H4 (cell line): ENCODE results near the gene DLL3. TPM values are rescaled to one million over a fixed set of nuclear protein-coding genes. Genes with fewer than 3 reads are reported as not detected.

Source experiments
- DNase-seq: peaks from one replicate; pipeline ENCODE4 v3.0.0-alpha.2; 2015; ENCODE audit warnings: low spot score
- total RNA-seq: library from RNA; depleted of rRNA; stranded (reverse); fragments of >200 nt; shearing (Covaris generic); gene quantifications from 2 replicates; pipeline ENCODE4 v1.2.3, GENCODE V29; 2014

Gene DLL3
- total RNA-seq, 1 experiment from 2014 or later, result 2.0 TPM

DNA sequence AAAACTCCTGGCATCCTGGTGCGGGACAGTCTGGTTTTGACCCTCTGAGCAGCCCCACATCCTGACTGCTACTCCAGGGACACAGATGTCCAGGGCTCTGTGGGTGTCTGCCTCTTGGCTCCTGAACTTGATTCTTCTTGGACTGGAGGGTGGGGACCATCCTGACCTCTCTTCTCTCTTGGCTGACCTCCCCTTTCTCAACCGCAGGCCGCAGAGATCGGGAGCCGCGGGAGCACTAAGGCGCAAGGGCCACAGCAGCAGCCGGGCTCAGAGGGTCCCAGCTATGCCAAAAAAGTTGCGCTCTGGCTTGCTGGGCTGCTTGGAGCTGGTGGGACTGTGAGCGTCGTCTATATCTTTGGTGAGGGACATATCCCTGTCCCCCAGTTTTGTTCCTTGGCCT lies 17.1 kb upstream of the DLL3 start:
- DNase-seq, result no peak

DNA sequence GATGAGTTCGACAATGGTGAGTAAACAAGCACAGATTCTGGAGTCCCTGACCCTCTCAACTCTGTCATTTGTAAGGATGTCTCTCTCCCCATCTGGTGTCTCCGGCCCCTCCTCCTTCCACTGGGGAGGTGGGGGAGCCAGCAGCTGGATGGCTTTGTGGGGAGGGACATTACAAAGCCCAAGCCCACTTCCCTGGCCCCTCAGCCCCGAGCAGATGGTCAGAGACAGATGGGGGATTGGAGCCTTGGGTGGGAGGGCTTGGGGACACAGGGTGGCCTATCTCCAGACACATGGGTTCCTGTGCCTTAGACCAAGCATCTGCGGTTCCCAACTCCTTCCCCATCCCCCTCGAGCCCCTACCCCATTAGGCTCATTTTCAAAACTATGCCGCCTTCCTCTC lies 15.6 kb upstream of the DLL3 start:
- DNase-seq, result no peak

DNA sequence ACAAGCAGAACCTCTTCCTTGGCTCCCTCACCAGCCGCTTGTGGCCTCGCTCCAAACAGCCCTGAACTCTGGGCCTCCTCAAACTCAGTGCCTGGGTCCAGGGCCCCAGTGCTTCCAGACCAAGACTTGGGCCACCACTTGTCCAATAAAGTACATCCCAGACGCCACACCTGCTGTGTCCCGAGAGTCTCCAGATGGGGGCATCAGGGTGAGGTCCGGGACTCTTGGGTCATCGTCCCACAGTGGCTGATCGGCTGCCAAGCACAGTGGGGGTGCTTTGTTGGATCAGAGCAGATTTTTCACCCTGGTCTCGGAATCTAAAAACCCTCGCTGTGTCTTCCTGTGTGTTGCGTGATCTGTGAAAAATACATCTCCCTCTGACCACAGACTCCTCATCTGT lies 9.0 kb upstream of the DLL3 start:
- DNase-seq, result no peak

DNA sequence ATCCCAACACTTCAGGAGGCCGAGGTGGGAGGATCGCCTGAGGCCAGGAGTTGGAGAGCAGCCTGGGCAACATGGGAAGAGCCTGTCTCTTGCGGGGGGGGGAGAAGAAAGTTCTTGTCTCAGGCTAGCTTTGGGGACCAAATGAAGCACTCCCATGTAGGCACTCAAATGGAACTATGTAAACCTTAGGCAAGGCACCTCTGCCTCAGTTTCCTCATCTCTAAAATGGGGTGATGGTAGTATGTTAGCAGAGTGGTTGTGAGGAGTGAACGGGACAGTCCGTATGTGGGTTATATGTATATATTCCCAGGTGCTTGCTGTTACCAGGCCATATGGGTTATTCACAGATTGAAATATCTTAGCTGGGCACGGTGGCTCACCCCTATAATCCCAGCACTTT lies 6.5 kb upstream of the DLL3 start:
- DNase-seq, result no peak

DNA sequence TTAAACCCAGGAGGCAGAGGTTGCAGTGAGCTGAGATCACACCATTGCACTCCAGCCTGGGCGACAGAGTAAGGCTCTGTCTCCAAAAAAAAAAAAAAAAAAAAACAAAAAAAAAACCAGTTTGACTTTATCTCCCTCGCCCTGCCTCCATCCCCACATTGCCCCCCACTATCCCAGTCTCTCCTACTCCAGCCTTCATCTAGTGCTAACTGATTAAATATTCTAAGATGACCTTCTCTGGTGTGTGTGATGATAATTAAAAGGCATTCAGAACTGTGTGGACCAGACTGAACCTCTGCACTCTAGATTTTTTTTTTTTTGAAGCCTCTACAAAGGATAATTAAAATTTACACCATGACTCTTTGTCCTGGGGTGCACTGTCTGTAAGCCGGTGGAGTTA lies 6.0 kb upstream of the DLL3 start:
- no peak for DNase-seq

DNA sequence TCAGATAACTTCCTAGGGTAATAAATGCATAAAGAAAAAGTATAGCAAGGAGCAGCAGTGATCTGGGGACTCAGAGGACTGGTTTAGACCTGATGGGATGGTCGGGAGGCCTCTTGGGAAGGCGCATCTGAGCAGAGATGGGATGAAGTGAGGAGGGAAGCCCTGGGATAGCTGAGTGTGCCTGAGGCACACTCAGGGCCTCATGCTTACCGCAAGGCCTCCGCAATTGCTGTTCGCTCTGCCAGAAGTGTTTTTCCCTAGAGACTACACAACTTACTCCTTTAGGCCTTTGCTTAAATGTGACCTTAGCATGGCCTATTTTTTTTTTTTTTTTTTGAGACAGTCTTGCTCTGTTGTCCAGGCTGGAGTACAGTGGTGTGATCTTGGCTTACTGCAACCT lies 4.1 kb upstream of the DLL3 start:
- no peak for DNase-seq

DNA sequence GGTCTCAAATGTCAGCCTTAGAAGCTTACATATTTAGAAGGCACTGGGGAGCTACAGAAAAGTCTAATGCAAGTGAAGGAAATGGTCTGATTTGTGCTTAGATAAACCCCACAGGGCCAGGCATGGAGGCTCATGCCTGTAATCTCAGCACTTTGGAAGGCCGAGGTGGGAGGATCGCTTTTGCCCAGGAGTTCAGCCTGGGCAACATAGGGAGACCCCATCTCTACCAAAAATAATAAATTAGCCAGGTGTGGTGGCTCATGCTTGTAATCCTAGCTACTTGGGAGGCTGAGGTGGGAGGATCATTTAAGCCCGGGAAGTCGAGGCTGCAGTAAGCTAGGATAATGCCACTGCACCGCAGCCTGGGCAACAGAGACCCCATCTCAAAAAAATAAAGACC lies 2.7 kb upstream of the DLL3 start:
- DNase-seq, result no peak

DNA sequence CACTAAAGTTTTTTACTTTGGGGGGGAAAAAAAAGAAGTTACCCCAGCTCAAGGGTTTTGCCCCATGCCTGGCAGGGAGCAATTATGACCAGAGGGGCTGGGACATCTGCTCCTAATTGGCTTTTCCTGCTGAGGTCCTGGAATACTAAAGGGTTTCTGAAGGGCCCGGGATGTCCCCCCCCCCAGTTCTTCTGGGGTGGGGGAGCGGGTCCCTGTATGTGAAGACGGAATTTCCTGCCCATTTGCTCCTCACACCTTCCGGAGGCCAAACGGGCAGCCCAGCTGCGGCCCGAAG lies 1.1 kb upstream of the DLL3 start:
- DNase-seq, result no peak

DNA sequence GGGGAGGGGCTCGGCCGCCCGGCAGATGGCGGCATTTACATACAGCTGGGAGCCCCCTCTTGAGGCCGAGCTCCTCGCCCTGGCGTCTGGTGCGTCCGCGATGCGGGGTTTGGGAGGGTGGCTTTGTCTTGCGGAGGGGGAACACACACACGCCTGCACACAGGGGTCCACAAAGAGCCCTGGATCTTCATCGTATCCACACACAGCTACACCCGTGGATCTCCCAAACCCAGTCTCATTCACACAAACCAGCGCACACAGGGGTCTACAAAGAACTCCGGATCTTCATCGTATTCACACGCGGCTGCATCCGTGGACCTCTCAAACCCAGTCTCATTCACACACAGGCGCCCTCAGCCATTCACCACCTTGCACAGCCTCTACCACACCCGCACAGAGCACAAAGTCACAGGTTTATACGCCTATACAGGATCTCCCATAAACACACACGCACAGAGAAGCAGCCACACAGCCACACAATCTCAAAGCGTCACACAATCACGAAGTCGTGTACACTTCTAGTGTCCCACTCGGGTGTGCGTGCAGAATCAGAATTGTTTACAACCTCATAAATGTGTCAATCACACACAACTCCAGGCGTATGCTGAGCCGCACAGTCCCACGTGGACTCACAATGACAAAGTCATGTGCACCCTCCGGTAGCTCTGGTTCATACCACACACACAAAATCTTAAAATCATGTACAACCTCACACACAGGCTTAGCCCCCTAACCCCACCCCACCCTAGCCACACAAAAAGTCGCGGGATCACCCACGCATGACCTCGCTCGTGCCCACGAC lies 550 bp upstream of the DLL3 start:
- DNase-seq, result no peak

DNA sequence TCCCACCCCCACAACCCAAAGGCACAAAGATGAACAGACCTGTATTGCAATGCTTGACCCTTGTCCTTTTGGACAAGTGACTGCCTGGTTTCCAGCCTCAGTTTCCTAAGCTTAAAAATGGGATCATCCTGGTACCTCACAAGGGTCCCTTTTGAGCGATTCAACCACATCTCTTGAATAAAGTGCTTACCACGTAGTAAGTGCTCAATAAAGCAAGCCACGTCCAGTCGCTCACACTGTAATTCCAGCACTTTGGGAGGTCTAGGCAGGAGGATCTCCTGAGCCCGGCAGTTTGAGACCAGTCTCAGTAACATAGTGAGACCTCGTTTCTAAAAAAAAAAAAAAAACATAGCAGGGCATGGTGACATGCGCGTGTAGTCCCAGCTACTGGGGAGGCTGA lies 1.2 kb downstream of the DLL3 start:
- no peak for DNase-seq

DNA sequence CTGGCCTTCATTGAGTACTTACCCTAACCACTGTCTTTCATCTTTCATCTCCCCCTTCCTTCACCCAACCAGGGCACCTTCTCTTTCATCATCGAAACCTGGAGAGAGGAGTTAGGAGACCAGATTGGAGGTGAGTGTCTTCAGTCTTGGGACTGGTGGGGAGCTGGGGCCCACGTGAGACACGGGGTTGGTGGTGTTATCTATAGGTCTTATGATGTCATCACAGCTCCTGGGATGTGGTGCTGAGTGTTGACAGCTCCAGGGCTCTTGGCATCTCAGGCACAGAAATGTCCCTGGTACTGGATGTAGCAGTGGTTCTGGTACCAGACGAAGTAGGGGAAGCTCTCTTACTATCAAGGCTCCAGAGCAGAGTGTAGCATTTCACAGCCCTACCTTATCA lies 1.8 kb downstream of the DLL3 start:
- DNase-seq, result no peak

DNA sequence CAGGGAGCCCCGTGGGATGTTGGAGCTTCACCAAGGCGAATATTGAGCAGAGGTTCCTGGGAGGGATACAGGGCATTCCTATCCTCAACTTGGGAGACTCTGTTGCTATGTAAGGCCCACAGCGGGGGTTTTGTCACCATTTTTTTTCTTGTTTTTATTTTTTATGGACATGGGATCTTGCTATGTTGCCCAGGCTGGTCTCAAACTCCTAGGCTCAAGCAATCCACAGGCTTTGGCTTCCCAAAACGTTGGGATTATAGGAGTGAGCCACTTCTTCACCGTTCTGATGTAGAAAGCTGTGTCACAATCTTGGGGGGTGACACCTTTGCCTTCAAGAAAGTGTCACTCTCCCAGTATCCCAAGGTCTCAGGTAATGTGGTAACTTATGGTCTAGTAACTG lies 2.6 kb downstream of the DLL3 start:
- no peak for DNase-seq

DNA sequence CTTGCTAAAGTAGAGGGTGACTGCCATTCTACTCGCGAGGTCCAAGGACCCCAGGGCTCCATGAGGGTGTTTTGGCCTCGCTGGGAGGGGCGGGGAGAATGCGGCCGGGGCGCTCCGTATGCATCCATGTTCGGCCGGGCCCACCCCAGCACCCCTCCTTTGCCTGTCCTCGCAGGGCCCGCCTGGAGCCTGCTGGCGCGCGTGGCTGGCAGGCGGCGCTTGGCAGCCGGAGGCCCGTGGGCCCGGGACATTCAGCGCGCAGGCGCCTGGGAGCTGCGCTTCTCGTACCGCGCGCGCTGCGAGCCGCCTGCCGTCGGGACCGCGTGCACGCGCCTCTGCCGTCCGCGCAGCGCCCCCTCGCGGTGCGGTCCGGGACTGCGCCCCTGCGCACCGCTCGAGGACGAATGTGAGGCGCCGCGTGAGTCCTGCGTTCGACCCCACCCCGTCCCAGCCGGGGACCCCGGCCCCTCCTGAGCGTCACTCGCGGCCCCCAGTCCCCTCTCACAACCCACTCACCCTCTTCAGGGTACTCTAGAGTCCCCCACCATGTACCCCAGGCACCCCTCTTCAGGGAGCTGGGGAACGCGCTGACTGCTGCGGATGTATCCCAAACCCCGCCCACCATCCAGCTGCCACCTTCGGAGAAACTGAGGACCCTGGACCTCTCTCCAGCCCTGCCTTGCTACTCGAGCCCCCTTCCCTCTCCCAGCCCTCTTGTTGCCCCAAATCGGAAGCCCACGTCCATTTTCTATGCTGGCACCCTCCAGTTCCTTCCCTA lies 4.1 kb downstream of the DLL3 start:
- DNase-seq, result peak; percentile 43

DNA sequence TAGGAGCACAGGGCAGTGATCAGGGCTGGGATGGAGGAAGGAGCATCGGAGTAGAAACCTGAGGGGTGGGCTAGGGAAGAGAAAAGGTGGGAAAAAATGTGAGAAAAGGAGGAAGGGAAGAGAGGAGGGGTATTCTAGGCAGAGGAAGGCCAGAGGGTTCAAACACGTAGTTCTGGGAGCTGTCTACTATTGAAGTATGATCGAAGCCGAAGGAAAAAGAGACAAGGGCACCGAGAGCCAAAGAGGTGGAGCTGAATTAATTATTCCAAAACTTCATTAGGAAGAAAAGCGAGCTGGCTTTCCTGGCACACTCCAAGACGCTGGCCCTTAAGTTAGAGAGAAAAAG lies 7.8 kb downstream of the DLL3 start:
- DNase-seq, result no peak

DNA sequence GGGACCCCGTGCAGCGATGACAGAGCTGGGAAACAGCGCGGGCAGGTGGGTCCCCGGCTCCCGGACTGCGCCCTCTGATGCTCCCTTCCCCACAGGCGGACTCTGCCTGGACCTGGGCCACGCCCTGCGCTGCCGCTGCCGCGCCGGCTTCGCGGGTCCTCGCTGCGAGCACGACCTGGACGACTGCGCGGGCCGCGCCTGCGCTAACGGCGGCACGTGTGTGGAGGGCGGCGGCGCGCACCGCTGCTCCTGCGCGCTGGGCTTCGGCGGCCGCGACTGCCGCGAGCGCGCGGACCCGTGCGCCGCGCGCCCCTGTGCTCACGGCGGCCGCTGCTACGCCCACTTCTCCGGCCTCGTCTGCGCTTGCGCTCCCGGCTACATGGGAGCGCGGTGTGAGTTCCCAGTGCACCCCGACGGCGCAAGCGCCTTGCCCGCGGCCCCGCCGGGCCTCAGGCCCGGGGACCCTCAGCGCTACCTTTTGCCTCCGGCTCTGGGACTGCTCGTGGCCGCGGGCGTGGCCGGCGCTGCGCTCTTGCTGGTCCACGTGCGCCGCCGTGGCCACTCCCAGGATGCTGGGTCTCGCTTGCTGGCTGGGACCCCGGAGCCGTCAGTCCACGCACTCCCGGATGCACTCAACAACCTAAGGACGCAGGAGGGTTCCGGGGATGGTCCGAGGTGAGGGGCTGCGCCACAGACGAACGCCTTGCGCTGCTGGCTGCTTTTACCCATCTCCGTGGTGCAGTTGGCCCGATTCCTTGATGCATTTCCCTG lies 8.4 kb downstream of the DLL3 start:
- peak; percentile 45 for DNase-seq

DNA sequence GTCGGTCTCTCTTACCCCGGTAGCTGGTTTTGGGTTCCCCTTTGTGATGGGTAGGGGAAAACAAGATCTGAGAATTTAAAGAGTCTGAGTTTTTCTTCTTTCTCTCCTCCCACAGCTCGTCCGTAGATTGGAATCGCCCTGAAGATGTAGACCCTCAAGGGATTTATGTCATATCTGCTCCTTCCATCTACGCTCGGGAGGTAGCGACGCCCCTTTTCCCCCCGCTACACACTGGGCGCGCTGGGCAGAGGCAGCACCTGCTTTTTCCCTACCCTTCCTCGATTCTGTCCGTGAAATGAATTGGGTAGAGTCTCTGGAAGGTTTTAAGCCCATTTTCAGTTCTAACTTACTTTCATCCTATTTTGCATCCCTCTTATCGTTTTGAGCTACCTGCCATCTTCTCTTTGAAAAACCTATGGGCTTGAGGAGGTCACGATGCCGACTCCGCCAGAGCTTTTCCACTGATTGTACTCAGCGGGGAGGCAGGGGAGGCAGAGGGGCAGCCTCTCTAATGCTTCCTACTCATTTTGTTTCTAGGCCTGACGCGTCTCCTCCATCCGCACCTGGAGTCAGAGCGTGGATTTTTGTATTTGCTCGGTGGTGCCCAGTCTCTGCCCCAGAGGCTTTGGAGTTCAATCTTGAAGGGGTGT lies 9.1 kb downstream of the DLL3 start:
- DNase-seq, result no peak

DNA sequence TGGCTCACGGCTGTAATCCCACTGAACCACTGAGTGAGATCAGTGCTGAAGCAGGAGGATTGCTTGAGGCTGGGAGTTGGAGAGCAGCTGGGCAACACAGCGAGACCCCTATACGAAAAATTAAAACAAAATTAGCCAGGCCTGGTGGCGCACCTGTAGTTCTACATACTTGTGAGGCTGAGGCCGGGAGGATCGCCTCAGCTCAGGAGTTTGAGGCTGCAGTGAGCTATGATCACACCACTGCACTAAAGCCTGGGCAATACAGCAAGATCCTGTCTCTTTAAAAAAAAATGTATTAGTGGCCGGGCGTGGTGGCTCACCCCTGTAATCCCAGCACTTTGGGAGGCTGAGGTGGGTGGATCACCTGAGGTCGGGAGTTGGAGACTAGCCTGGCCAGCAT lies 9.9 kb downstream of the DLL3 start:
- no peak for DNase-seq

DNA sequence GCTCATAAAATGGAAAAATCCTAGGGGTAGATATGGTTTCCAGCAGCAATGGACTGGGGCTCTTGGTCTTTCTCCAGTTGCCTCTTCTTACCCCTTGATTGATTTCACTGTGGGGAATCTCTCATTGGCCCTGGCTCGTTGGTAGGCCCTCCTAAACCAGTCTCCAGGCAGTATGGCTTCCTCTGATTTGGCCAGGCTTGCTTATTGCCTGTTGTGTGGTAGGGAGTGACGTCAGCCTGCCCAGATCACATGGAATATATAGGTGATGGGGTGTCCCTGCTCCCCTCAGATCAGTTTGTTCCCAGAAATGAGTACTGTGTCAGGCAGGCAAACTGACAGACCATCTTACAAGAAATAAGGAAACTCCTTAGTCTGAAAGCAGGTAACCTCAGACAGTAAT lies 10.5 kb downstream of the DLL3 start:
- no peak for DNase-seq

DNA sequence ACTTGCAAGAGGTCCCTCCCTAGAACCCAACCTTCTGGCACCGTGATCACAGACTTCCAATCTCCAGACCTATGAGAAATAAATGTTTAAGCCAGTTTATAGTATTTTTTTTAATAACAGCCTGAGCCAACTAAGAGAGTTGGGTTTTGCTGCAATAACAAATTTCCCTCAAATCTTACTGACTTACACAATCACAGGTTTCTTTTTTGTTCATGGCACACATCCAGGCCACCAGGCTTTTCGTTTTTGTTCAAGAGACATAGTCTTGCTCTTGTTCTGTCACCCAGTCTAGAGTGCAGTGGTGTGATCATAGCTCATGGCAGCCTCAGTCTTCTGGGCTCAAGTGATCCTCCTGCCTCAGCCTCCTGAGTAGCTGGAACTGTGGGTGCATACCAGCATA lies 14.2 kb downstream of the DLL3 start:
- DNase-seq, result no peak

DNA sequence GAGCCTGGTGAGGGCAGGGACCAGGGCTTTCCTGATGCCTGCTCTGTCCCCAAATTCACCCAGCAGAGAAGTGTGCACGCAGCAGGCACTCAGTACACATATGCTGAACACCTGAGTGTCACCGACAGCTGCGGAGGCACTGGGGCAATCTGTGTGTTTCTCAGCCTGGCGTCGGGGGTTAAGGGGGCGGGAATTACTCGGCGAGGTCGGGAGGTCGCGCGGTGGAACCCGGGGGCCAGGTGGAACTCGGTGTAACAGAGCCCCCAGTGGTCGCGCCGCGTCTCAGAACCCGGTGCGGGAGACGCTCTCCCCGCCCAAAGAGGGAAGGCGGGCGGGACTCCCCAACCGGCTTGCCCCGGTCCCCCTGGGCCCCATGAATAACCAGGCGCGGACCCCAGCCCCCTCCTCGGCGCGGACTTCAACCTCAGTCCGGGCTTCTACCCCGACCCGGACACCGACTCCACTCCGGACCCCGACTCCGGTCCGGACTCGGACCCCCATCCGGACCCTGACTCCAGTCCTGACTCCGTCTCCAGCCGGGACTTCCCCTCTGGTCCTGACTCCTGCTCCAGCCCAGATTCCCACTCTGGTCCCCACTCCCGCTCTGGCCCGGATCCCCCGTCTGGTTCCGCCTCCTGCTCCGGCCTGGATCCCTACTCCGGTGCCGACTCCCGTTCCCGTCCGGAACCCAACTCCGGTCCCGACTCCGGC lies 16.2 kb downstream of the DLL3 start, which contains the start of gene SELENOV:
Gene SELENOV (plus strand): TSS at position 300 of the 711 bp plus-strand sequence. CDS start 74 bp downstream, at position 374.
- no peak for DNase-seq

DNA sequence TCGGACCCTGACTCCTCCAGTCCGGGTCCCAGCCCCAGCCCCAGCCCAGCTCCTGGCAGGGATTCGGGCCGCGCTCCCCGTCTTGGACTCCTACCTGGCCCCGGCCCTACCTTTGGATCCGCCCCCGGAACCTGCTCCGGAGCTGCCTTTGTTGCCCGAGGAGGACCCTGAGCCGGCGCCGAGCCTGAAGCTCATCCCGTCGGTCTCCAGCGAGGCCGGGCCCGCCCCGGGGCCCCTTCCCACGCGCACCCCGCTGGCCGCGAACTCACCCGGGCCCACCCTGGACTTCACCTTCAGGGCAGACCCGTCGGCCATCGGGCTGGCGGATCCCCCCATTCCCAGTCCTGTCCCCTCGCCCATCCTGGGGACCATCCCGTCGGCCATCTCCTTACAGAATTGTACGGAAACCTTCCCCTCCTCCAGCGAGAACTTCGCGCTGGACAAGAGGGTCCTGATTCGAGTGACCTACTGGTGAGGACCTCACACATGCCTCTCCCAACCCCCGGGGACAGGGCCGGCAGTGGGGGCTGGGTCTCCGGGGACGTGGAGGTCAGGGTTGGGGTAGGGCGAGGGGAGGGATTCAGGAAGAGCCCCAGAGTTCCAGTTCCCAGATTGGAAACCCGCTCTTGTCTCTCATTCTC lies 16.9 kb downstream of the DLL3 start:
- no peak for DNase-seq
